Effector memory CD8-positive, alpha-beta T cell (primary cell): Measurements from ENCODE around the gene RBM20.
A peak's percentile ranks its signal among the peaks of the same experiment; 100 is the strongest.

Experiments used
- ATAC-seq: fragments of 150-1000 bp; cut with Tn5 transposase; replicated peaks from 2 replicates; pipeline ENCODE4 v1.10.0; 2021; ENCODE audit warnings: mild to moderate bottlenecking, moderate library complexity
- DNase-seq, 3 experiments: peaks; one replicate each; pipeline ENCODE4 v3.0.0; 2021
- H3K27ac Mint-ChIP-seq, 2 donors: one replicate each; pipeline ENCODE4 v1.8.0; 2022; ENCODE audit warnings: mild to moderate bottlenecking in 2 of 2, mixed read lengths in 2 of 2, moderate library complexity in 2 of 2
- H3K27me3 Mint-ChIP-seq, 2 donors: one replicate each; pipeline ENCODE4 v1.8.0; 2022; ENCODE audit warnings: mixed read lengths in 2 of 2
- H3K36me3 Mint-ChIP-seq: one replicate; pipeline ENCODE4 v1.8.0; 2022; ENCODE audit warnings: mild to moderate bottlenecking, moderate library complexity, mixed read lengths; ENCODE audit not compliant: insufficient read depth
- H3K4me1 Mint-ChIP-seq, 2 donors: one replicate each; pipeline ENCODE4 v1.8.0; 2022; ENCODE audit warnings: low read depth in 2 of 2, mixed read lengths in 2 of 2
- H3K4me3 Mint-ChIP-seq, 2 donors: one replicate each; pipeline ENCODE4 v1.8.0; 2022; ENCODE audit warnings: mild to moderate bottlenecking in 2 of 2, mixed read lengths in 2 of 2, moderate library complexity in 2 of 2
- H3K9me3 Mint-ChIP-seq, 2 donors: one replicate each; pipeline ENCODE4 v1.8.0; 2022; ENCODE audit warnings: mixed read lengths in 2 of 2

Gene RBM20

GRCh38 chr10:110880012-110880411 is 235.9 kb downstream of the RBM20 start:
- H3K9me3 Mint-ChIP-seq: no peaks in the 10 kb centered on the region
- DNase-seq (no peak), ATAC-seq (no peak)
- H3K27me3 Mint-ChIP-seq: no peaks in the 10 kb centered on the region
- H3K27ac Mint-ChIP-seq: peak overlapping the region; percentile 46 to 56
- H3K36me3 Mint-ChIP-seq: peaks cover 85% of the 10 kb centered on the region
- H3K4me1 Mint-ChIP-seq: peaks cover 49 to 72% of the 10 kb centered on the region in 2 donors
- peak overlapping the region in 1 of 2 donors; percentile 34 for H3K4me3 Mint-ChIP-seq

- peak overlapping the region; percentile 46 to 57 for H3K27ac Mint-ChIP-seq
- peaks cover 45 to 69% of the 10 kb centered on the region in 2 donors for H3K4me1 Mint-ChIP-seq
- H3K36me3 Mint-ChIP-seq: peaks cover 86% of the 10 kb centered on the region
- no peaks in the 10 kb centered on the region for H3K27me3 Mint-ChIP-seq
- H3K9me3 Mint-ChIP-seq: no peaks in the 10 kb centered on the region
- peak overlapping the region; percentile 67 to 68 for H3K4me3 Mint-ChIP-seq
- DNase-seq: no peak
- ATAC-seq: no peak
These were observed 237.1 kb downstream of the RBM20 start for GRCh38 chr10:110881247-110881646.

- peak overlapping the region; percentile 51 to 57 for H3K27ac Mint-ChIP-seq
- peaks cover 86% of the 10 kb centered on the region for H3K36me3 Mint-ChIP-seq
- peak overlapping the region; percentile 59 to 67 for H3K4me3 Mint-ChIP-seq
- H3K27me3 Mint-ChIP-seq: no peaks in the 10 kb centered on the region
- no peak for ATAC-seq
- DNase-seq: no peak
- no peaks in the 10 kb centered on the region for H3K9me3 Mint-ChIP-seq
- peaks cover 46 to 71% of the 10 kb centered on the region in 2 donors for H3K4me1 Mint-ChIP-seq
These were observed 237.8 kb downstream of the RBM20 start for GRCh38 chr10:110881905-110882304.

- ATAC-seq (peak; percentile 31), DNase-seq (no peak)
- H3K27ac Mint-ChIP-seq: peak overlapping the region; percentile 83 to 87
- no peaks in the 10 kb centered on the region for H3K27me3 Mint-ChIP-seq
- H3K36me3 Mint-ChIP-seq: peaks cover 90% of the 10 kb centered on the region
- peak overlapping the region; percentile 78 to 83 for H3K4me3 Mint-ChIP-seq
- H3K4me1 Mint-ChIP-seq: peaks cover 38 to 59% of the 10 kb centered on the region in 2 donors
- no peaks in the 10 kb centered on the region for H3K9me3 Mint-ChIP-seq
These were observed 239.8 kb downstream of the RBM20 start for GRCh38 chr10:110883924-110884323.

- H3K9me3 Mint-ChIP-seq: no peaks in the 10 kb centered on the region
- ATAC-seq: peak; percentile 51
- H3K27ac Mint-ChIP-seq: peak overlapping the region; percentile 11 to 82
- no peak for DNase-seq
- H3K27me3 Mint-ChIP-seq: no peaks in the 10 kb centered on the region
- H3K36me3 Mint-ChIP-seq: peaks cover 89% of the 10 kb centered on the region
- peaks cover 31 to 48% of the 10 kb centered on the region in 2 donors for H3K4me1 Mint-ChIP-seq
- H3K4me3 Mint-ChIP-seq: peak overlapping the region; percentile 3 to 37
These were observed 242.0 kb downstream of the RBM20 start for GRCh38 chr10:110885932-110886674.

GRCh38 chr10:110887560-110887959 is 243.4 kb downstream of the RBM20 start:
- ATAC-seq: no peak
- H3K27ac Mint-ChIP-seq: peak overlapping the region in 1 of 2 donors; percentile 38

More at GRCh38 chr10:110887560-110887959, 243.4 kb downstream of the RBM20 start:
- Mint-ChIP-seq H3K4me3 (peak overlapping the region in 1 of 2 donors; percentile 47), H3K27me3 (no peaks in the 10 kb centered on the region), H3K9me3 (no peaks in the 10 kb centered on the region), H3K36me3 (peaks cover 89% of the 10 kb centered on the region), H3K4me1 (peaks cover 30 to 51% of the 10 kb centered on the region in 2 donors)
- DNase-seq: no peak
